Stimulated activated CD4-positive, alpha-beta T cell treated with anti-CD3 and anti-CD28 coated beads, TNF-alpha, amount 100 ng/mL, for 48 hours (primary cell): ENCODE data around the gene NUP58.

Source experiments
- DNase-seq, 3 donors: peaks; one replicate each; pipeline ENCODE4 v3.0.0-alpha.2; 2020; ENCODE audit warnings: low read depth in 3 of 3

The NUP58 gene

GRCh38 chr13:25377244-25377962, 76.0 kb downstream of the NUP58 start:
- DNase-seq: no peak

- no peak for DNase-seq
These were observed 77.1 kb downstream of the NUP58 start for GRCh38 chr13:25378528-25378927.

- DNase-seq: no peak
These were observed 77.6 kb downstream of the NUP58 start for GRCh38 chr13:25379011-25379410.

GRCh38 chr13:25380082-25380481, 78.7 kb downstream of the NUP58 start:
- DNase-seq: no peak

GRCh38 chr13:25380741-25381324, 79.4 kb downstream of the NUP58 start:
- no peak for DNase-seq

GRCh38 chr13:25384758-25385410, 83.5 kb downstream of the NUP58 start:
- DNase-seq: no peak

- no peak for DNase-seq
These were observed 90.5 kb downstream of the NUP58 start for GRCh38 chr13:25391932-25392331.
